ENCODE results near the gene AUTS2.
"Not testable (repeated sequence)": the region's sequence is repeated elsewhere in the genome, so short reads cannot be mapped to it uniquely, and the experiment has no call there.

AUTS2 gene

DNA sequence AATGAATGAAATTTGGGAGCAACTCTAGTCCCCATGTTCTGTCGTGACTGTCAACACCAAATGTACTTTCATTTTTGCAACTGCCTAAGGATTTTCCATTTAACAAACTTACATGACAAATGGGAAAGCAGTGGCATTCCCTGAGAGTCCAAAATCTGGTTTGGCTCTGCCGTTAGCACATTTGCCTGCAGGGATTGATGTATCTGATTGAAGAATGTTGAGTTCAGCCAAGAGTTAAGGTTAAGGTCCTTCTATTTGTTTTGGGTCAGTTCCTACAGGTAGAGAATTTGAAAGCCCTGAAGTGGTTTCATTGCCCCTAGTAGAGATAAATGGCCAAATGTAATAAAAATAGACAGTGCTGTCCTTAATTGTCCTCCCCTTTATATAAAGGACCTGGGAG is 1127.2 kb downstream of the AUTS2 start:
- DNase-seq = no peak

DNA sequence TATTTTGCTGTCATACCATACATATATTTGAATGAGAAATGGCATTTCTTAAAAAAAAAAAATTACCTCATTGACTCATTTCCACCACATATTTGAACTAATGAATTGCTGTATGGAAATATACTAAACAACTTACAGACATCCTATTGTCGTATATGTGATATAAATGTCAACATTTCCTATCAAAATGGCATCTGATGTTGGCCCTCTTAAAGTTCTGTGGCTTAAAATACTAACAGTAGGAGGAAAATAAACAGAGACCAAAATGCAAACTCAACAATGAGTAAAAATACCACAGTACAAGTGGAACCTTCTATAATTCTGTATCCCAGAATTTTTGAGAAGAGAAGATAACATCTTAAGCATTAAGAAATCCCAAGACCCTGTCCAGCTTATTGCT is 1128.0 kb downstream of the AUTS2 start:
- DNase-seq = no peak

DNA sequence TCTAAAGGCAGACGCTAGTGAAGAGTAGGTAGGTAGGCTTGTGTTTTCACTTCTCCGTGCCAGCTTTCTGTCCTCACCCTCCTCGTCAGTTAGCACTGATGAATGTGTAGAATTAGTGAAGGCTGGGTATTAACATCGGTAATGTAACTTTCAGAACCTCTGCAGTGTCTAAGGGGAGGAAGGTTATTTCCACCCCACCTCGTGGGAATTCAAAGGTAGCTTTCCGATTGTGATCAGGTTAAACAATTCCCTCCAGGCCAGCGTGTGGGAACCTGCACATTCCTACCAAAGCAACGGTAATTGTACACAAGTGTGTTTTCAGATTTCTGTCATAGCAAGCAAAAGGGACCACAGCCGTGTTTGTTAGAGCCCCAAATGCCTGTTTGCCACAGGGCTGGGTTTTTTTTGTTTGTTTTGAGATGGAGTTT is 1128.7 kb downstream of the AUTS2 start:
- no peak for DNase-seq

DNA sequence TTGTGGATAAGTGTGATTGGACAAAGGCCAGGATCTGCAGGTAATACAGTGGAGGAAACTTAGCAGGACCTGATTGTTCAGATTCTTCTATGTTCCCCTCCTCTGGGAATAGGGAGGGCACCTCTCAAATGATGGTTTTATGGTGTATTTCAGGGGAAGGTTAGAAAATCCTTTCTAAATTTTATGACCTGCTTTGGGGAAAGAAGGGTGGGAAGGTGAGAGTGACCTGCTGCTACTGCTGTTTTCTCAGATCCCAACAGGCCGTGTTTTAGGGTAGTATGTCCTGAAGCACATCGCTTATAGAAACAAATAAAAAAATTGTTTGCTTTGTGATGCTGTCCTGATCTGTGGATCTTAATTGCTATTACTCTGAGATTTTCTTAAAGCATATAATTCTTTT is 1129.6 kb downstream of the AUTS2 start:
- DNase-seq = no peak

DNA sequence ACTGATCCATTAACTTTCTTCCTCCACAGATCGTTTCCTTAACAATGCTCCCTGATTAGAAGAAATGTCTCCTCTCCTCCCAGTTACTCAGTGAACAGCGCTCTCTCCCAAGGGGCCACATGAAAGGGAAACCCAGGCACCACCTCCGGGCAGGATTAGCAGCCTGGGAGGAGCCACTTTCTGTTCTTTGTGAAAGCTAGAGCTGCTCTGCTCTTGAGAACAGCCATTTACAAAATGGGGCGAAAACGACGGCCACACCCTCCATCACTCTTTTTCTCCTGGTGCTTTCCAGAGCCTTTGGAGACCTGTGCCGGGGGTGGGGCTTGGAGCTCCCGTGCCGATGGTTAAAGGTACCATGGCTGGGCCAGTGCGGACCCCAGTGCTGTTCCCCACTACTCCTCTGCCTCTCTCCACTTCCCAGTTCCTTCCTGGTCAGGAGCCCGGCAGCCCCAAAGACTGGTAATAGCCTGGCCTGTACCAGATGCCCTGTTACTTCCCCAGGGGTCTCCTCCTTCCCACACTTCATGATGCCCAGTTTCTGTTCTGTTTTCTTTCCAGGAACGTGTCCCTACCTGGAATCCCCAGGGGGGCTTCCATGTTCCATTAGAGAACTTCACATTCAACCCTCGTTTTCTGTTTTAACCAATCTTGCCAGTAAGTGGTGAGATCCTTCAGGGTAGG is 1130.7 kb downstream of the AUTS2 start:
- DNase-seq = no peak

DNA sequence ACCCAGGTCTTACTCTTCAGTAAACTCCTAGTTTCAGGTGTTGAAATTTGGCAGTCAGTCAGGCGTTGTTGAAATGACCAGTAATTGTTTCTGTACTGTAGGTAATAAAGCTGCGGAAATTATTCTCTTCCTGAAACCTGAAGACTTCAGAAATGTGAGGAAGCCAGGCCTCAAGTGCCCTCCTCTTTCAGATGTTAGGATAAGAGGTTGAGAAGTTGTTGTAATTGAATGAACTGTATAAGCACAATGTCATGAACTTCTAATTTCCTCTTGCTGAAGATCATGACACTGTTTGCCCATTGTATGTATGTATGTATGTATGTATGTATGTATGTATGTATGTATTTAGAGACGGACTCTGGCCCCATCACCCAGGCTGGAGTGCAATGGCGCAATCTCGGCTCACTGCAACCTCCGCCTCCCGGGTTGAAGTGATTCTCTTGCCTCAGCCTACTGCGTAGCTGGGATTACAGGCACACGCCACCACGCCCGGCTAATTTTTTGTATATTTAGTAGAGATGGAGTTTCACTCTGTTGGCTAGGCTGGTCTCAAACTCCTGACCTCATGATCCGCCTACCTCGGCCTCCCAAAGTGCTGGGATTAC is 1131.4 kb downstream of the AUTS2 start:
- not testable (repeated sequence) for DNase-seq

DNA sequence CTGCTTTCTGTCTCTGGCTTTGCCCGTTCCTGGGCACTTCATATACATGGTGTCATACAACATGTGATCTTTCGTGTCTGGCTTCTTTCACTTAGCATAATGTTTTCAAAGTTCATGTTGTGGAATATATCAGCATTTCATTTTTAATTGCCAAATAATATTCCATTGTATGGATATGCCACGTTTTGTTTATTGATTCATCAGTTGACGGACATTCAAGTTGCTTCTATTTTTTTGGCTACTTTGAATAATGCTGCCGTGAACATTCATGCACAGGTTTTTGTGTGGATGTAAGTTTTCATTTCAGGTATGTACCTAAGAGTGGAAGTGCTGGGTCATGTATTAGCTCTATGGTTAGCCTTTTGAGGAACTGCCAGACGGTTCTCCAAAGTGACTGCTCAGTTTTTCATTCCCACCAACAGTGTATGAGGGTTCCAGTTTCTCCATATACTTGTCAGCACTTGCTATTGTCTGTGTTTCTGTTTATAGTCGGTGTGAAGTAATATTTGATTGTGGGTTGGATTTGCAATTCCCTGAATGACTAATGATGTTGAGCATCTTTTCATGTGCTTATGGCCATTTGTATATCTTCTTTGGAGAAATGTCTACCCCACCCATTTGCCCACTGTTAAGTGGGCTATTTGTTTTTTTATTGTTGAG is 1132.3 kb downstream of the AUTS2 start:
- DNase-seq = no peak

DNA sequence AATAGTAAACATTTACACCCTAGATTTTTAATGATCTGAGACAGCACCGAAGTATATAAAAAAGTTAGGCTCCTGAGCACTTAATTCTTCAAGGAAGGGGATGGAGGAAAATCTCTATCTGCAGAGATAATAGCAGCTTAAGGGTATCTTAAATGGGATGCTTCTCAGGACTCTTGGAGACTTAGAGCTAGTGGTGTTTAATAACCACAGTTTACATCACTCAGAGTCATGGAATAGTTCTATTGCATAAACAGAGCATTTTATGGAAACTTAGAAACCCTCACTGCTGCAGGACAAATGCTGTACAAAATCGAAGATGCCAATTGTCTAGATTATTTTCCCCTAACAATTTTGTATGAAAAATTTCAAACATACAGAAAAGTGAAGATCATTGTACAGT is 1134.8 kb downstream of the AUTS2 start:
- DNase-seq = no peak

DNA sequence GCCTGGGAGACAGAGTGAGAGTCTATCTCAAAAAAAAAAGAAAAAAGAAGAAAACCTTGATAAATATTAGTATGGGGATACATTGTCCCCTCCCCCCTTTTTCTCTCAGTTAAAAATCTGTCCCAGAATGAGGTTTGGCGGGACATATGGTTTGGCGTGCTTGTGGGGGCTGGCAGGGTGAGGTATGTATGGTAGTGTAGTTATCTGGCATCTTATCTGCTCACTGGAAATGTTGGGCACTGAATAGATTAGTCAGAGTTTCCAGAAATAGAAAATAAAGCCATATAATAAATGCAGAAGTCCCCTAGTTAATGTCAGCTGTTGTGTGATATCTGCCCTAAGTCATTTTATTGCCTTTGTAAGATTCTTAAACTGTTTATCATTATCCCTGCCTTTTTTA is 1136.1 kb downstream of the AUTS2 start:
- DNase-seq = no peak

DNA sequence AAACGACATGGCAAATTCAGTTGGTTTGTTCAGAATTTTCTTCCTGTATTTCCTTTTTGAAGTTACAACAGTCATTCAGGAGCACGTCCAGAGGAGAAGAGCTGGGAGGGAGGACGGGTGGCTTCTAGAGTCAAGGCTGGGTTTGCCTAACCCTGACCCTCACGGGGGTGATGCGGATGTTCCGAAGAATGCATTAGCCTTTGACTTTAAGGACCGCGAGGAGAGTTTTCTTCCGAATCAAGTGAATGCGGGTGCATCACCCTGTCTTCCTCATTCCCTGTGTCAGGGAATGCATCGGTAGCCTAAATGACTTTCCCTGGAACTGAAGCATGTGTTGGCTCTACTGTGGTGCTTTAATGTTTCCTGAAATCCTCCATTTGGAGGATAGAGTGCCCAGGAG is 1137.0 kb downstream of the AUTS2 start:
- DNase-seq = no peak

DNA sequence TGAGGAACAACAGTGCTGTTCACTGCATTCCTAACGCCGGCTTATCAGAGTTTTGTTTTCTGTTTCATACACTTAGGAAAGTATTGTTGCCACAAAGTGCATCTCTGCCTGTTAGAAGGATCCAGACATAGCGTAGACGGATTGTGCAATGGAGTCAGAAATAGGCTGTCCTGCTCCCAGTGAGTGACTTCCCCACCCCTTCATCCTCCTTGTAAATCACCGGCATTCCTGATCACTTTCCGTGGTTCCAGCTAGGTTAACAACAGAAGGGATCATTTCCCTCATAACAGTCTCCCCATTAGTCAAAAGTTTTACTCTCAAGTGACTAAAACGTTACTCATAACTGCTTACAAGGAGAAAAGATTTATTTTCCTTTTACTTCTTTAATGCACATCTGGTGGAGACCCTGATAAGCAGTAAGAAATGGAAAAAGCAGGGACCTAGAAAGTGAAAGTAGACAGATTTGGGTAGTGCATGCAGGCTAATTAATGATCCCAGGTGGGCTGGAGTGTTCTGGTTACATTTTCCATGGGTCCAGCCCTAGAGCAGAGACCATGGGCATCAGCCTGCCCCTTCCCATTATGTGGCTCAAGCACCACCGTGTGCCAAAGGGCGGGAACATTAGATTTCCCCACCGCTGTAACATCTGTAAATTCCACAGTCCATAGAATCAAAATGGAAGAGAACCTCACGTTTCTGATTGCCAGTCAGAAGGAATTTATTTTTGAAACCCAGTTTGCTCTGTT is 1138.6 kb downstream of the AUTS2 start:
- DNase-seq = peak; percentile 39

DNA sequence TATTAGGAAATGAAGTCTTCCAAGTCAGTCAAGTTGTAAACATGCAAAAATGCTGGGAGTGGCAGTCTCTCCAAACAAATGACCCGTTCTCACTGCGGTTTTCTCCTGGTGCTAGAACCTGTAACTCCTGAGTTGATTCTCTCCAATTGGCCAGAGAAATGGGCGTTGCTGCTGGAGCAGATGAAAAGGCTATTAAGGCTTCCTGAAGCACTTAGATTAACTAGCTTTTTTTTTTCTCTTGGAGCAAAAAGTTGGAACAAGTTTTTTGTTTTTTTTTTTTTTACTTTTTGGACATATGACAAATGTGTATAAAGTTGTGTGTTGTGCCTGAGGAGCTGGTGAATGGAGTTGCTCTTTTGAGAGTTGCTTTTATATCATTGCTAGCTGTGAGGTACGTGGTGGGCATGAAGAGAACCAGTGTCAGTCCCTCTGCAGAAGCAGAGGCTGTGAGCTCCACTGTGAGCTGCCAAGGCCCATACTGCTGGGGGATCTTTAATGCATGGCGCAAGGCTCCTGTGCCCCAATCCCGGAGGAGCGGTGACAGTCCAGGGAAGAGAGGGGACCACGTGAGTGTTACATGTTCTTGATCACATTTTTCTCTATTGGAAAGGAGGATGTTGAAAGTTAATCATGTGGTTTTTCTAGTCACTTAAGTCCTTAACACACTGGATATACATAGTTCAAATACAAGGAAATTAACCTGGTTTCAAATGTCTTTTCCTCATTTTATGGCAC is 1140.0 kb downstream of the AUTS2 start:
- no peak for DNase-seq

DNA sequence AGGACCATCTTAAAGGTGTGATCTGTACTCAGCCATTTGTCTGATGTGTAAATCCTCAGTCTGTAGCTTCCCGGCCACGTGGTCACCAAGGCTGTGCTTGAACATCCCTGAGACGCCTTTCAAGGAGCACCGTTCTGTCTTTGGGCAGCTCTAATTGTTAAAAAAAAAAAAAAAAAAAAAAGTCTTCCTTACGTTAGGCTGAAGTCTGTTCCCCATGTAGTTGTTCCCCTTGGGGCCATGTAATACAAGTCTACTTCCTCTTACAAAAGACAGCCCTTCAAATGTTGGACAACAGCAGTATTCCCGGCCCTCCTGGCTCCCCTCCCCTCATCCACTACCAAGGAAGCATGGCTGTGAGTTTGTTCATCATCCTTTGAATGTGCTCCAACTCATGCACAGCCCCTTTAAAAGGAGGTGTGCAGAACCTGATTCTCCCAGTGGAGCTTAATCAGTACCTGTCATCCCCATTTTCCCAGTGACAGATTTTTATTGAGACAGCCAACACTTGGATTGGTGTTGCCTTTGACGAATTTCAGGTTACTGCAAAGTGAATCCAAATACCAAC is 1141.5 kb downstream of the AUTS2 start:
- DNase-seq = no peak

DNA sequence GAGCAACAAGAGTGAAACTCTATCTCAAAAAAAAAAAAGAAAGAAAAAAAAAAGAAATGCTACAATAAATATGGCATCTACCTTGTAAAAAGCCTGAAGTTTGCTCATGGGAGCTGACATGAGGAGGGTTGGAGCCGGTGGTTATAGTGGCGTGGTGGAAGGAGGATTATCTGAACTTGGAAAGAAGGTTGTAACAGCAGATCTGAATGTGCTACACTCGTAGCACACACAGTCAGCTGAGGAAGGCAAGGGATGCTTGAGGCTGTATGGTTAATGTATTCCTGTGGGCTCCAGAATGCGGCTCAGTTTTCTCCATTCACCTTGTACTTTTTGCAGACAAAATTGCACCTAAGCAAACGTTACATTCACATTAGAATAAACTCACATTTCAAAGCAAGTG is 1143.4 kb downstream of the AUTS2 start:
- DNase-seq = no peak

DNA sequence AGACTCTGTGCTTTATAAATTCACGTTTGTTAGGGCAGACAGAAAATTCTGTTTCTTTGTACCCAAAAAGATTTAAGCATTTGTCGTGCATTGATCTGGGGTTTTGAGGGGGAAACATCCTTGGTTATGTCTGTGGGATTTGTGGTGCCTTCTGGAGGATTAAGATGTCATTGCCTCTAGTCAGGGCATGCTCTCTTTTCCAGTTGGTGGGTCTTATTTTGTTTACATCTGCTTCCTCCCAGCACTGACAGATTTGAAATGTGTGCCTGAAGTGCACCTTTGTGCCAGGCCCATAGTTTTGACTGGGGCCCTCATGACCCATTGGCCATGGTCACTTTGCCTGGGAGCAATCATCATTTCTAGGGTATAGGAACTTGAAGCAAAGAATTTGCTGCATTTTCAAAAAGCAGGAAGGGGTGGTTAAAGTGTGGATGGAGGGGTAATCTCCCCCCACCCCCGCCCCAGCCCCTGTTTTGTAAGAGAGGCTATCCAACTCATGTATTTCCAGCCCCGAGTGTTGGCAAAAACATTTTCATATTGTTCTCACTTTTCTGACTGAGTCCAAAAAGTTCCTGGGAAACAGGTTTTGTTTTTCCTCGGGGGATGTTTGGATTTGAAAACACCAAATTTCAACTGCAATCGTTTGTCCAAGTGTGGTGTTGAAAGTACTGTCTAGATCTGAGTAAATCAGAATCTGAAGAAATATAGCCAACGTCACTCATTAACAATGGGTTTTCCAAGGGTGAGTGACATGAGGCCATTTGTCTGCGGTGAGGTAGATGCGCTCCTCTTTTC is 1145.5 kb downstream of the AUTS2 start:
- DNase-seq = no peak

DNA sequence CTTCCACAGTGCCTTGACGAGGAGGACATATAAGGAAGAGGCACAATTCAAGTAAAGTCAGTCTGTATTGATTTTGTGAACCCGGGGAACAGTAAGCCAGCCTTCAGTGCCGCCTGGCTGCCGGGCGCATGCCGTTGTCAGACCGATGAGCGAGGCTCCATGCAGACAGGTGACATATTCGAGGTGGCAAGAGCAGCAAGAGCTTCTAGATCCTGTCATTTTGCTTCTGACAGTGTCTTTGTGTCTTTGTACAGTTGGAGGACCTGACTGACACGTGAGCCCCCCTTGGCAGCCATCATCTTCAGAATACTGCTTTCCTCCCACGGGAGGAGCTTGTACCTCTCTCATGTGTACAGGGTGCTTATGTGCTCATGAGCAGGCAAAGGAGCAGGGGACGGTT is 1146.2 kb downstream of the AUTS2 start:
- DNase-seq = no peak

DNA sequence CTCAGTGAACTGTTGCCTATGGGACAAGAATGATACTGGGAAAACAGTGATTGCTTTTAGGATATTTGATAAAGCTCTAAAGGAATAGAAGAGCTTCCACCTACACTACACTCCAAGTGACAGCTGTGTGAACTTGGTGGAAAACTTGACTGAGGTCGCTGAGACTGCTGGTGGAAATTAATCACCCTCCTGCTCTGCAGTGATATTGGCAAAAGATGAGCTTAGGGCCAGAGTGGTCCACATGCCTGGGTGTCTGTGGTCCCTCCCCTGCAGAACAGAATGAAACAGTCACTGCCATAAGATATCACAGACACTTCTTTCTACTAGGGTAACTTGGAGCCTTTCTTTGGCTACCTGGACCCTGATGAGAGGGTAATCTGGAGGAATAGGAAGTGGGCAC is 1151.6 kb downstream of the AUTS2 start:
- no peak for DNase-seq

DNA sequence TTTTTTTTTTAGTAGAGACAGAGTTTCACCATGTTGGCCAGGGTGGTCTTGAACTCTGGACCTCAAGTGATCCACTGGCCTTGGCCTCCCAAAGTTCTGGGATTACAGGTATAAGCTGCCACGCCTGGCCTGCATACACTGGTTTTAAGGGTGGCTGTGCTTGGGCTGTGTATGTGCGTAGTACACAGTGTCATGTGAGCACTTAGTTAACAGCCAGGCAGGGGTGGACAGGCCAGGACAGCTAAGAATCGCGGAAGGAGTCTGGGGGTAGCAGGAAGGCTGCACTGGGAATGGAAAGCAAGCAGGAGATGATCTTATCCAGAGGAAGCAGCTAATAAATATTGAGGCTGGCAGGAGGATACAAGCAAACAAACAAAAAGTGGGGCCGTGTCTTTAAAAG is 1153.6 kb downstream of the AUTS2 start:
- no peak for DNase-seq

DNA sequence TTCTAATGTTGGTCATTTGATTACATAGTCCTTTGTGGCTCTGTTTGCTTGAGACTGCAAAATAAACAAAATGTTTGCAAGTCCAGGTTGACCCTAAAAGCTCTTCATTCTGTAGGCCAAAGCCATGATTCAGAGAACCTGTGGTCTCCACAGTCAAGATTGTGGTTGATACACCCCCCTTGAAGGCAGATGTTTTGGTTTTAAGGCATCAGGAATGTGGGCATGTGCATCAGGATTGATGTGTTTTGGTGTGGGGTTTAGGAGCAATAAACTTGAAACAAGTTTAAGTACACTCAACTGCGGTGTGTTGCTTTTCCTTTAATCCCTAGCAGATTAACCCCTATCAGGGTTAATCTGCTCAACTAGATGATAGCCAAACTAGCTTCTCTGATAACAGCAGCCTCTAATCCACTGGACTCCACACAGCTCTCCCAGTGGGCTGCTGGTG is 1154.5 kb downstream of the AUTS2 start:
- DNase-seq = no peak

DNA sequence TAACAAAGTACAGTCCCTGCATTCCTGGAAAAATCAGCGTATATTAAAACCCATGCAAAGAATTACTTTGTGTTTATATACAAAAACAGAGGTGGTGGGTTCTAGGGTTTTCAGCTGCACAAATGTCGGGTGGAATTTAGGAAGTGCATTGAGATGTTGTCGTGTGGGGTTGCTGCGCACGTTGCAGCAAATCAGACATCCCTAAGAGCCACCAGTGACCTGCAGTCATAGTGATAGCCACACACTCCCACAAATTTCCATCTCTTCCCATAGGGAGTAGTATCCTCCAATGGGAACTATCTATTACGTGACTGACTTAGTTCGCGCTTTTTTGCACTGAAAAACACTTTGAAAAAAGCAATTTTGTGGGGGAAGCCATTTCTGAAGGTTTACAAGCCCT is 1158.5 kb downstream of the AUTS2 start:
- no peak for DNase-seq

DNA sequence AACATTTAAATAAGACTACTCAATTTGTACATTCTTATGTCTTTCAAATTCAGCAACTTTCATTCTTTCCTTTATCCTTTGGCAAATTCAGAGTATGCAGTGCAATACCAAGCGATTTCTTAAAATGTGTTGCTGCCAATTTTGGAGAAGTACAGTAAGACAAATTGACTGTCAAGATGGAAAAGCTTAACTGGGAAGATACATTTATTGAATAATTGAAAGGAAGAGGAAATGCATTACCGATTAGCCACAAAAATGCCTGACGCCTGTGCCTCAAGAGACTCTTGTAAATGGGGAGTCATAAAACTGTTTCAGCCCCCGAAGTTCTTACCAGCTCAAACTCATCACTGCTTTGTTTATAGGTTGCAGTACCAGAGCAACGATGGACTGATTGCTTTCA is 1160.4 kb downstream of the AUTS2 start:
- DNase-seq = no peak

DNA sequence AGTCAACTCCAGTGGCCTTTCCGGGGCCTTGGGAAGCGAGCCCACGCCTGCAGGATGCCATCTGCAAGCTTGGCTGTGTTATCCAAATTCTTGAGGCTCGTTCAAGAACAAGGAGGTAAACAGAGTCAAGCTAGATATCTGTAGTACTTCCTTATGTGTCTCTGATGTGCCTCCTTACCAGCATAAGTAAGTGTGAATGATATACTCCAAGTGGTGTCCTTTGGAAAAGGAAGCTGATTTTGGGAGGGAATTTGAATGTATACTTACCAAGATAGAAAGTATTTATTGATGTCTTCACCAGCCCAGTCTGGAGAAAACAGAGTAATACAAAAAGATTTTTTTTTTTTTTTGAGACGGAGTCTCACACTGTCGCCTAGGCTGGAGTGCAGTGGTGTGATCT is 1161.4 kb downstream of the AUTS2 start:
- DNase-seq = no peak

All from suppressor macrophage treated with lipopolysaccharide for 4 hours (primary cell).